Endothelial cell of umbilical vein (primary cell): Measurements from ENCODE around the gene FMN2. TPM values are rescaled to one million over a fixed set of nuclear protein-coding genes. Genes with fewer than 3 reads are reported as not detected.

Experiments
- BruUV-seq: library from RNA; stranded (reverse); fragments of 400-500 nt; replicated peaks from 2 replicates; lab custom pipeline; 2021; lab: Mats Ljungman, UMichigan
- CTCF ChIA-PET: fragments of 300-600, 350-600 bp; sonication (Branson Sonifier 250); formaldehyde crosslinking; loops from one replicate; lab custom pipeline; 2021; ENCODE audit warnings: antibody characterized with exemption, inconsistent platforms; lab: Charles Lee
- POLR2A ChIA-PET: fragments of 300-600, 350-600 bp; sonication (Branson Sonifier 250); formaldehyde crosslinking; loops from one replicate; lab custom pipeline; 2021; ENCODE audit warnings: antibody characterized with exemption, inconsistent platforms; lab: Charles Lee
- DNase-seq: peaks from one replicate; pipeline ENCODE4 v3.0.0-alpha.2; 2011; ENCODE audit warnings: low read depth, low spot score
- FAIRE-seq: peaks from 2 replicates; lab custom pipeline; 2011; peaks lifted over from hg19 to GRCh38; lab: Jason Lieb, UNC
- H2AFZ ChIP-seq: 2 replicates; pipeline ENCODE4 v1.6.0; 2012; ENCODE audit warnings: low read depth, low read length, control low read depth, inconsistent platforms
- H3K27ac ChIP-seq: 2 replicates; pipeline ENCODE4 v1.5.1; 2011; ENCODE audit warnings: low read depth, mild to moderate bottlenecking, control low read depth, low read length, moderate library complexity; ENCODE audit not compliant: insufficient read depth
- H3K27me3 ChIP-seq, 2 experiments: 2 replicates each; pipeline versions ENCODE4 v1.6.0 to v1.6.1; 2011; ENCODE audit warnings: low read length in 2 of 2, mixed read lengths in 1 of 2; ENCODE audit not compliant: control insufficient read depth in 2 of 2, insufficient read depth in 2 of 2
- H3K36me3 ChIP-seq, 2 experiments: 2 replicates in 1 of 2; 3 replicates in 1 of 2; pipeline ENCODE4 v1.5.1; 2011; ENCODE audit warnings: low read length in 2 of 2, mild to moderate bottlenecking in 1 of 2, moderate library complexity in 1 of 2; ENCODE audit not compliant: control insufficient read depth in 2 of 2, insufficient read depth in 2 of 2; ENCODE audit errors: extremely low read depth in 1 of 2
- H3K4me1 ChIP-seq: 3 replicates; pipeline ENCODE4 v1.5.1; 2011; ENCODE audit warnings: mild to moderate bottlenecking, low read length; ENCODE audit not compliant: control insufficient read depth, insufficient read depth; ENCODE audit errors: extremely low read depth
- H3K4me2 ChIP-seq: 2 replicates; pipeline ENCODE4 v1.6.1; 2011; ENCODE audit warnings: low read length, control low read depth, mixed read lengths; ENCODE audit not compliant: insufficient read depth
- H3K4me3 ChIP-seq, 3 experiments: fragments of 200-600 bp in 1 of 3; sonication (generic), shearing (Covaris generic) in 1 of 3; replicated peaks in 1 of 3; 2 replicates each; pipeline ENCODE4 v1.5.1; 2011 to 2016; ENCODE audit warnings: control low read depth in 3 of 3, low read length in 3 of 3, mild to moderate bottlenecking in 2 of 3, inconsistent platforms in 1 of 3, low read depth in 1 of 3, moderate library complexity in 1 of 3; ENCODE audit not compliant: insufficient read depth in 1 of 3
- H3K79me2 ChIP-seq: 2 replicates; pipeline ENCODE4 v1.6.0; 2012; ENCODE audit warnings: low read length, inconsistent platforms; ENCODE audit not compliant: control insufficient read depth, insufficient read depth
- H3K9ac ChIP-seq: replicated peaks from 2 replicates; pipeline ENCODE3; 2011; ENCODE audit warnings: low read length, control low read depth; ENCODE audit not compliant: insufficient read depth; ENCODE audit errors: extremely low read depth
- H3K9me1 ChIP-seq: replicated peaks from 3 replicates; pipeline ENCODE4 v1.6.0; 2011; ENCODE audit warnings: mild to moderate bottlenecking, low read length; ENCODE audit not compliant: control insufficient read depth, insufficient read depth; ENCODE audit errors: extremely low read depth
- H3K9me3 ChIP-seq: replicated peaks from 2 replicates; pipeline ENCODE4 v1.5.1; 2012; ENCODE audit warnings: low read length, inconsistent platforms; ENCODE audit not compliant: control insufficient read depth, insufficient read depth
- H4K20me1 ChIP-seq: replicated peaks from 2 replicates; pipeline ENCODE3; 2011; ENCODE audit warnings: mild to moderate bottlenecking, low read length; ENCODE audit not compliant: control insufficient read depth, insufficient read depth; ENCODE audit errors: extremely low read depth
- EZH2 ChIP-seq: IDR thresholded peaks from 2 replicates; pipeline ENCODE4 v1.6.1; 2012; ENCODE audit warnings: borderline replicate concordance, low read depth, mild to moderate bottlenecking, moderate library complexity, low read length, inconsistent platforms; ENCODE audit not compliant: severe bottlenecking
- FOS ChIP-seq: IDR thresholded peaks from 2 replicates; pipeline ENCODE4 v1.6.1; 2011; ENCODE audit warnings: mild to moderate bottlenecking, low read length, moderate library complexity, borderline replicate concordance; ENCODE audit not compliant: insufficient read depth
- GATA2 ChIP-seq: IDR thresholded peaks from 2 replicates; pipeline ENCODE4 v1.7.0; 2011; ENCODE audit warnings: low read depth, mild to moderate bottlenecking, moderate library complexity, mixed read lengths, low read length; ENCODE audit not compliant: insufficient read length, insufficient read depth
- JUN ChIP-seq: IDR thresholded peaks from 2 replicates; pipeline ENCODE4 v1.6.1; 2011; ENCODE audit warnings: borderline replicate concordance, low read depth; ENCODE audit not compliant: insufficient read length, insufficient read depth
- MYC ChIP-seq: IDR thresholded peaks from one replicate; pipeline ENCODE4 v1.6.1; 2011; ENCODE audit warnings: mild to moderate bottlenecking, low read depth, low read length
- POLR2A ChIP-seq: IDR thresholded peaks from 2 replicates; pipeline ENCODE4 v1.6.1; 2012; ENCODE audit warnings: low read depth, mild to moderate bottlenecking, control low read depth, low read length
- POLR2AphosphoS5 ChIP-seq: IDR thresholded peaks from 2 replicates; pipeline ENCODE4 v1.6.1; 2012; ENCODE audit warnings: low read depth, mild to moderate bottlenecking, control low read depth, low read length, moderate library complexity; ENCODE audit not compliant: insufficient read depth
- dilution Hi-C: fragments of 300-500 bp; cut with MboI; formaldehyde crosslinking; loops from one replicate; pipeline ENCODE4 v1.15.0; 2019; ENCODE audit warnings: low sequenced_read_pairs; ENCODE audit not compliant: extremely low pct_ligation_motif_present
- intact Hi-C: fragments of 100-400 bp; cut with micrococcal nuclease; formaldehyde crosslinking; loops from one replicate; pipeline ENCODE4 v1.10.0; 2022
- polyA plus RNA-seq, 4 experiments: library from polyadenylated mRNA; depleted of rRNA in 3 of 4; stranded (reverse) in 3 of 4; unstranded in 1 of 4; fragments of >200 nt; gene quantifications; 2 replicates each; pipeline versions ENCODE4 v1.2.1 to v1.2.3, GENCODE V29; 2011 to 2012; ENCODE audit warnings: missing spikeins in 1 of 4
- total RNA-seq: library from RNA; stranded (reverse); gene quantifications from 2 replicates; pipeline ENCODE4 v1.2.3, GENCODE V29; 2021
- TF ChIP-seq, protein P1 (sequence below), 2 donors: IDR thresholded peaks; 1 replicate in 1 of 2; 2 replicates in 1 of 2; pipeline ENCODE4 v1.5.1; 2011; ENCODE audit warnings: low read length in 2 of 2, mild to moderate bottlenecking in 2 of 2, moderate library complexity in 2 of 2, control low read depth in 1 of 2, inconsistent platforms in 1 of 2, low read depth in 1 of 2; ENCODE audit not compliant: insufficient read depth in 1 of 2; ENCODE audit errors: extremely low read depth in 1 of 2

Gene FMN2
- total and polyA plus RNA-seq, 2 donors (not counting 3 experiments of a cell fraction or from before 2014, with no cell fraction given), result not detected

DNA sequence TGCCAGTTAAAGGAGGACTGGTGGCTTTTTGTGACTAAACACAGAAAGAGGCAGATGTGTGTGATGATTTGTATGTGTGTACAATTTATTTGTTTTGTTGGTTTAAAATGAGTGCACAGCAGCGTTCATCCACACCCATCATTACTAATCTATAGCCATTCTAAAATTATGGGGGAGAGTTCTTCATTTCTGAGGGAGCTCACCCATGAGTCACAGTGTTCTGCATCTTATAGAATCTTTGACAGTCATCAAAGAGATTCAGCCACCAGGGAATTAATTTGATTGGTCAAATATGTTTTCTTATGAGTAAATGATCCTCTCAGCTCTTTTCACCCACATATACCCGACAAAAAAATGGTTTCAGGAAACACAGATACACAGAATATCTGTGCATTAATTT lies 372.4 kb downstream of the FMN2 start:
- no peaks in the 10 kb centered on the region for H3K9me1 ChIP-seq
- H3K9me3 ChIP-seq, result peaks cover 2% of the 10 kb centered on the region
- CTCF ChIA-PET, result no interaction called here
- no peaks in the 10 kb centered on the region for H3K36me3 ChIP-seq
- H3K4me1 ChIP-seq, result no peaks in the 10 kb centered on the region
- dilution Hi-C loops (no loop called here), intact Hi-C loops (no loop called here)
- DNase-seq, result no peak
- H3K79me2 ChIP-seq, result no peaks in the 10 kb centered on the region
- no peak for FAIRE-seq
- H2AFZ ChIP-seq, result no peak overlapping the region
- no peaks in the 10 kb centered on the region for H3K27me3 ChIP-seq
- POLR2A ChIA-PET, result no interaction called here
- no peak overlapping the region for H3K4me2 ChIP-seq
- H4K20me1 ChIP-seq, result no peaks in the 10 kb centered on the region
- no TSS peak for BruUV-seq
- H3K9ac ChIP-seq, result no peak overlapping the region
- no peak overlapping the region for H3K27ac ChIP-seq
- no peak overlapping the region for H3K4me3 ChIP-seq
- TF ChIP-seq POLR2A, result no peak
- TF ChIP-seq FOS, result no peak
- TF ChIP-seq, protein P1, sequence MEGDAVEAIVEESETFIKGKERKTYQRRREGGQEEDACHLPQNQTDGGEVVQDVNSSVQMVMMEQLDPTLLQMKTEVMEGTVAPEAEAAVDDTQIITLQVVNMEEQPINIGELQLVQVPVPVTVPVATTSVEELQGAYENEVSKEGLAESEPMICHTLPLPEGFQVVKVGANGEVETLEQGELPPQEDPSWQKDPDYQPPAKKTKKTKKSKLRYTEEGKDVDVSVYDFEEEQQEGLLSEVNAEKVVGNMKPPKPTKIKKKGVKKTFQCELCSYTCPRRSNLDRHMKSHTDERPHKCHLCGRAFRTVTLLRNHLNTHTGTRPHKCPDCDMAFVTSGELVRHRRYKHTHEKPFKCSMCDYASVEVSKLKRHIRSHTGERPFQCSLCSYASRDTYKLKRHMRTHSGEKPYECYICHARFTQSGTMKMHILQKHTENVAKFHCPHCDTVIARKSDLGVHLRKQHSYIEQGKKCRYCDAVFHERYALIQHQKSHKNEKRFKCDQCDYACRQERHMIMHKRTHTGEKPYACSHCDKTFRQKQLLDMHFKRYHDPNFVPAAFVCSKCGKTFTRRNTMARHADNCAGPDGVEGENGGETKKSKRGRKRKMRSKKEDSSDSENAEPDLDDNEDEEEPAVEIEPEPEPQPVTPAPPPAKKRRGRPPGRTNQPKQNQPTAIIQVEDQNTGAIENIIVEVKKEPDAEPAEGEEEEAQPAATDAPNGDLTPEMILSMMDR (IDR thresholded peaks at IDR 0.05; ENCODE audit: extremely low read depth in 1 of 2, insufficient read depth in 1 of 2, low read depth in 1 of 2, low read length in 2 of 2), result no peak
- no peak for TF ChIP-seq GATA2
- TF ChIP-seq POLR2AphosphoS5, result no peak
- no peak for TF ChIP-seq MYC

DNA sequence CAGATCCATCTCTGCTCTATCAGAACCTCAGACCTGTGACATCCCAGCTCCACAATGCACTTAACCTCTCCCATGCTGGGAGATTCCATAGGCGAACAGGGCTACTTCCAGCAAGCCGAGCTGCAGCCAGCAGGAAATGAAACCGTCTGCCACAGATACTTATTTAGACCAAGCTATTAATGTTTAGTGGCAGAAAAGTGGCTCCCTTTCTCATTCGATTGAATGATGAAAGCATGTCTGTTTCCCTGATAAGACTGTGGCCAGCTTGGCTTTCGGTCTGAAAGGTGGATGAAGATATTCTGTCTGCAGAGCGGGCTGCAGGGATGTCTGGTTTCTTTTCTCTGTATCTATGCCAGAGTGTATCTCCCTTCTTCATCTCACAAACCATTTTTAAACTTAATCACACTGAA lies 373.9 kb downstream of the FMN2 start:
- no peak for DNase-seq
- Histone ChIP-seq H3K9me3 (peaks cover 2% of the 10 kb centered on the region), H3K27me3 (no peaks in the 10 kb centered on the region), H3K4me1 (no peaks in the 10 kb centered on the region), H3K4me3 (no peak overlapping the region), H3K79me2 (no peaks in the 10 kb centered on the region), H3K9me1 (no peaks in the 10 kb centered on the region), H4K20me1 (no peaks in the 10 kb centered on the region), H2AFZ (no peak overlapping the region), H3K36me3 (no peaks in the 10 kb centered on the region), H3K9ac (no peak overlapping the region), H3K27ac (no peak overlapping the region), H3K4me2 (no peak overlapping the region)
- POLR2A ChIA-PET, result no interaction called here
- FAIRE-seq, result no peak
- dilution Hi-C loops, result no loop called here
- no peak for TF ChIP-seq JUN
- no peak for TF ChIP-seq MYC
- TF ChIP-seq POLR2AphosphoS5, result no peak
- no peak for TF ChIP-seq EZH2
- TF ChIP-seq FOS, result no peak
- TF ChIP-seq GATA2, result no peak
- TF ChIP-seq POLR2A, result no peak
- TF ChIP-seq, protein P1 (IDR thresholded peaks at IDR 0.05; ENCODE audit: extremely low read depth in 1 of 2, insufficient read depth in 1 of 2, low read depth in 1 of 2, low read length in 2 of 2), result no peak
- BruUV-seq, result no TSS peak
- intact Hi-C loops, result no loop called here
- CTCF ChIA-PET, result no interaction called here
